HG03457 (cell line): ENCODE results near the gene SOX1.

Source experiments
- ATAC-seq: cut with Tn5 transposase; IDR thresholded peaks from one replicate; pipeline ENCODE4 v1.9.1; 2021; ENCODE audit warnings: moderate number of reproducible peaks; ENCODE audit not compliant: unreplicated experiment

SOX1 gene

DNA sequence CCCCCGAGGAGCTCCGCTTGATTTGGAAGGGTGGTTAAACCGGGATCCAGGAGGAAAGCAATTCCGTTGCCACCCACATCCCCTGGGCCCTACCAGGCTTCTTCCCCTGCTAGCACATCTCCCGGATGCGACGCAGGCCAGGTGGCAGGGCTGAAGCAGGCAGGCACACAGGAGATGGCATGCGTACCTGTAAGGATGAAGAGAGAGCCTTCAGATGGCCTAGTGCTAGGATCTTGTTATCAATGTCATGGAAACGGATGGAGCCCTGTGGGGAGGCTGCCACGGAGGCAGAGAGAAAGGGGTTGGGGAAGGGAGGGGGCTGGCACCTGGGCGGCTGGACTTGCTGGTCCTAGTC lies 8.5 kb upstream of the SOX1 start:
- no peak for ATAC-seq

DNA sequence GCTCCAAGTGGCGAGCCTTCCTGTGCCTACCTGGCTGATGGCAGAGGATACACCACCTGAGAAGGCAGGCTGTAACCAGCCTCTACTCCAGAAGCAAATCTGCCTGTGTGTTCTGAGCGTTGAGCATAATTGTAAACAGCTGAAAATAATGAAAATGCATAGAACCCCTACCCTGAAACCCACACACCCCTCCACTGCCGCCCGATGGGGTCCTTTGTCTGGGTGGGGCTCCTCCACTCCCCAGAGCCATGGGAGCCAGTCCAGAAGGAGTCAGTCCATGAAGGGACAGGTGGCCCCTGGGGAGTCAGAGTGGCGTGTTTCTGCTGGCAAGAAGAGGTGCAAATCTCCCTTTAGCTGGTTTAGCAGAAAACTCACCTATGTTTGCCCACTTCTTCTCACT lies 8.0 kb upstream of the SOX1 start:
- no peak for ATAC-seq

DNA sequence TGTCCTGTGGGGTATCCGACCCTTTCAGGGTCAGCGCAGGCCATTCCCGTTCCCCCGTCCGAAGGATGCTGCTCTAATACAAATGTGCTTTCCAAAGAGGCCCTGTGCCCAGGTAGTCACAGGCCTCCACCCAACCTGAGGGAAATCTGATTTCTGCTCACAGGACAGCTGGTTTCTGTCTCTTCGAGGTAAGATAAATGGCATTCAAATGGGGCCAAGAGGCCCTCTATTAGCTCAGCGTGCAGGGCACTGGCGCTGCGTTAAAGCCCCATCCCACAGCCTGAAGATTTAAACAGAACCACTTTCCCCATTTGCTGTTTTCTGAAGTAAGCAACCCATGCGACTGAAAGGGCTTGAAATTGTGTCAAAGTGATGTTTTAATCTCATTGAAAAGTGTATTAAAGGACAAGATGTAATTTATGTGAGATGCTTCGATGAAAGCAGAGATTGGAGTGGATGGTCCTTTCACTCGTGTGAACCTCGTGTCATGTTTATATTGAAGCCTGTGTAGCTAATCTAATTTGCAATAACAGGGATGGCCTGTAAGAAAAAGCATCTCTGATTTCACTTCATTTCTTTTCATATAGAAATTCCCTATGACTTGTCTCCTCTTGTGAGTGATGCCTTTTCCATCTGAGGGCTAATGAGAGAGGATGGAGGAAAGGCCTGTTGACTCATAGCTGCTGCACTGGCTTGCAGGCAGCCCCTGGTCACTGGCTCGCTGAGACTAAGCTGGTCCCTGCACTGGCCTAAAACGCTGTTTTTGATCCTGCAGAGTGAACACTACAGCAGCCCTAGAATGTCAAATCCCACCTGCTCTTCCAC lies 7.3 kb upstream of the SOX1 start:
- no peak for ATAC-seq

DNA sequence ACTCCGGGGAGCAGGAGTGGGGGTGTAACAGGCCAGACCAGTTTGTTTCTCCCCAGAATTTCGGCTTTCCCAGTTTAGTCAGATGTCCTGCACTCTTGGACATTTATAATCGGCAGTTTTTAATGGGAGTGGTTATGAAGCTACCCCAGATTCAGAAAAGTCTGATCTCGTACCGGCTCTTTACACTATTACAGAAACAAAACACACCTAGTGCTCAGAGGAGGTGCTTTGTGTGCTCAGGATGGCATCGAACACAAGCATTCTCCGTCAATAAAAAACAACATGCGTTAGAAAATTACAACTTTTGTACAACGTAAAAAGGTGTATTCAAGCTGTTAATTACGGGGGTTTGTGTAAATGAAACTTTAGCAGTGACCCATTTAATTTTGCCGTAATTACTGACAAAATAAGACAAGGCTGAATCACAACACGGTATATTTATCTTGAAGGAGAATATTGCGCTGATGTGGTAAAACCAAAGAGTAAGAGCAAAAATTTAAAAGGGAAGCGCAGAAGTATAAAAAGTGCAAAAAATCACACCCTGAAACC lies 6.6 kb upstream of the SOX1 start:
- no peak for ATAC-seq

DNA sequence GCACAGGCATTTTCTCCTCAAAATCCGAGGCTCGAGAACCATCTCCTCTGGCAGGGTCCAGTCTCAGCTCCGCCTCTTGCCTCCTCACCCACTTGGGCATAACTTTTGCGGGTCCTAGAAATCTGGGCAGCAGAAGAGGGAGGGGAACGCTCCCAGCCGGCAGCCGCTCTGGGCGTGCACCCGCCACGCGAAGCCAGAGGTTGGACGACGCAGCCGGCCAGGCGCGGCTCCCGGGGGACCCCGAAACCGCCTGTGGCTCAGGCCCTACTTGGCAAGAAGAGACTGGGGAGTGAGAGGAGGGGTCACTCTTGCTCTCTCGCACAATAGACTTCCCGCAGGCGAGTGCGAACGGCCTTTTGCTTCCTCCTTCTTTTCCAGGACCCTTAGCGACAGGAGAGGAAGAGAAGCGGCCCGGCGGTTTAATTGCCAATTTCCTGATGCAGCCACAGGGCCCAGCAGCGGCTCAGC lies 6.0 kb upstream of the SOX1 start:
- ATAC-seq, result no peak

DNA sequence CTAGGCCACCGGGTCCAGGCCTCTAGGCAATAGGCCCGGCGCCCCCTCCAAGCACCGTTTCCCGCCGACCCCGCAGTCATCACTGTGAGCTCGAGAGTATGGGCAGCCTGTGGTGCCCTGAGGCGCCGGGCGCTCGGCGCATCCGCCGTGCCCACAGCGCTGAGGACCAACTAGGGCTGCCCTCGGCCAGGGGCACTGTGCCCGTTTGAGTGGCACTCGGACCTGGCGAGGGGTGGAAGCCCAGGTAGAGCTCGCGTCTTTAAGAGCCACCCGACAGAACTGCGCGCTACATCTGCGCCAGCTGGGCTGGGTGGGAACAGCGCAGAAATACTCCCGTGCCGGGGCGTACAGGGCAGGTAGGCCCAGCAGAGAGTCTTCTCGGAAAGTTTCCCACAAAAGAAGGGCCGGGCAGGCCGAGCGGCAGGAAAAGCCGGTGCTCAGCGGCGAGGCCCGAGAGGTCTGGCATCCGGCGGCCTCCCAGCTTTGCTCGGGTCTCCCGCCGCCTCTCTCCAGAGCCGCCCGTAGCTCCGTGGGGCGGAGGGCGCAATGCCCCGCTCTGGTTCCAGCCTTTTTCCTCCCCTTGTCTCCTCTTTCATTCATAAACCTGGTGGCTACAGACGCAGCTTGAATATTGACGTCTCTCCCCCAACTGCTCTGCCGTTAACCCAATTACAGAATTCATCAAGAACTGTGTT lies 5.4 kb upstream of the SOX1 start:
- no peak for ATAC-seq

DNA sequence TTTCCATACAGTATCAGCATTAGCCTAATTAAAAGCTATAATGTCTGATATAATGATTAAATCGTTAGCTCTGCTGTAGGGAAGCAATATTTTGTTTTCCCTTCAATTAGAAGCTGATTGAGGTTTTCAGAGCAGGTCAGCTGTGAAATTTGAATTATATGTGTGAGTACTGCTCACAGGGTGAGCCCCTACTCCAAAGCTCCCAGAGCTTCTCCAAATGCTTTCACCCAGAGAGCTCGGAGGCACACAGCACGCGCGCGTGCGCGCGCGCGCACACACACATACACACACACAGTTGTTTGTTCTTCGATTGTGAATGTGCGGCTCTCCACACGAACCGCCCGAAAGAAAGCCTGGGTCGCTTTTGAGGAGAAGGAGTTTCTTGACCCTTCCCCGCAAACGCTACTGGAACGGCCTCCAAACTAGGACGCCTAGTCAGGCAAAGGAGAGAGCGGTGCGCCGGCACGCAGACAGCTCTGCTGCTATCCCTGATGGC lies 4.8 kb upstream of the SOX1 start:
- no peak for ATAC-seq

DNA sequence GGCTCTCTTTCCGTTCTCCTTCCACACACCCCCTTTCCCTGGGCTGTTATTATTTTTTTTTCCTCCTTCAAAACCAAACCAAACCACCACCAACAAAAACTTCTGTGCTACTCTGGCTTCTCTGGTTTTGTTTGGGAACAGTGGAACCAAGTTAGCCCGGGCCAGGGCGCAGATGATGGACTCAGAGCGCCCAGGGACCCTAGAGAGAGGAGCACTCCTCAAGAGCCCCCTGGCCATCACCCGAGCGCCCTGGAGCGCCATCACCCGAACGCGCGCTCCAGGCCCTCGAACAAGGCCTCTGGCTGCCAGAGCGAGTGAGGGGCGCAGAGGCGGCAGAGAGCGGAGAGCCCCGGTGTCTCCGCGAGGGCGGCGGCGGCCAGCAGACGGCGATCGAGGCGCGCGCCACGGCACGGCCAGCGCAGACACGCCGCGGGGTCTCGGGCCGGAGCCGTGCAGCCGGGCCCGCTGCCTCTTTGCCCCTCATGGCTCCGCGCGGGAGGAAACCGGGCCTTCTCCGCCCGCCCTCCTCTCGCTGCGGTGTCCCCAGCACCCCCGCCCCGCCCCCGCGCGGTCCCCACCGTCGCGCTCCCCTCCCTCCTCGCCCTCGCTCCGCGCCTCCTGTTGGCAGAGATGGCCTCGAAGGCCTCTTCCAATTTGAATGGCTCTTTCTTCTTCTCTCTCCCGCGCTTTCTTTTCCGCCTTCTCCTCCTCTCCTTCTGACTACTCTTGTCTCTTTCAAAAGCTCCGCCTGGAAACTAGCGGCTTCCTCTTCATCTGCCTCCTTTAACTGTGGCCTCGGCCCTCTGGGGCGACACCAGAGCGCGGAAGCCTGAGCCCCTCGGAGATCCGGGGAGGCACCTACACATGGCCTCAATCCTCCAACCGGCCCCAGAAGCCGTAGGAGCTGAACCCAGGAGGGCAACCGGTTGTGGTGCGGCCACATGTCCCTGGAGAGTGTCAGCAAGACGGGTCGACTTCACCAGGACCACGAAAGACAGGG lies 4.1 kb upstream of the SOX1 start:
- no peak for ATAC-seq

DNA sequence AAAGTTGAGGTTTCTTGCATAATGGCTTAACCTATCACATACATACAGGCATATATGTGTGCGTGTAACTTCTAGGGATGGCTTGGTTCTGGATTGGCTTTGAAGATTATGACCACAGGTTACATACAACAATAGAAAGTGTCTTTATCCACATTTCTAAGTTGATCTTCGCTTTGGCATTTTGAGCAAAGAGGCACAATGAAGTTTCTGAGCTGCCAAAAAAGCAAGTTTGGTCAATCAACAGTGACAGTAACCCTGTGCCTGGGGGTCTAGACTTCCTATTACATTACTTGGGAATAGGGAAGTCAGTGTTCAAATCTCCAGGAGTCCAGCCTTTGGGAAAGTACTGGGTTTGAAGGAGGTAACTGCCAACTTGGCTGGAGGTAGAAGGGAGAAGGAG lies 3.1 kb upstream of the SOX1 start:
- no peak for ATAC-seq

DNA sequence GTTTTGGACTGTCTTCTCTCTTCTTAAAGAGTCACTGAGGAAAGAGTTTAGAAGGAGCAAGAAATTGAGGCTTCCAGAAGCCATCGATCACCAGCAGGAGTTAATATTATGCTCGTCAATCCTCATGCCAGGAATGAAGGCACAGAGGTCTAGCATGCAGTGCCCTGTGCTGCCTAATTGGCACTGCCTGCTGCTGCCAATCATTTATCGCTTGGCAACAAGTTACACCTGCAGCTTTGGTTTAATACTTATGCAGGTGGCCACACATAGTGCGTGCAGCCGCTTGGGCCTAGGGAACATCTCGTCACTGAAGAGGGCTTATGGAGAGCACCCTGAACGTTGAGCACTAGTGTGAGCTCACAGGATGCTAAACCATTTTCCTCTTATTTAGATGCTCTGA lies 2.7 kb upstream of the SOX1 start:
- ATAC-seq, result no peak

DNA sequence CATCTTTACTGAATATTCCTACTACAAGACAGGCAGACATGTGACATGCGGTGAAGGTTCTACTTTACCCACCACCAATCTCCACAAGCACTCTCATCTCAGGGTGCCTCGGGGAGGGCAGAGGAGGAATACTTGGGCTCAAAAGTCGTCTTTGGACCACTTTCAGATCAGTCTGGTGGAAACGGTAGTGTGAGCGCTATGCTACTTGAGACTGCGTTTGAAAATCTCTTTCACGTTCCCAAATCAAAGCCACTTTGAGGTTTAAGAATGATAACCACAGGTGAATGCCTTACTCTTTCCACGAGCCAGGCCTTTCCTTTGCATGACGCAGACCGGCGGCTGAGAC lies 1.5 kb upstream of the SOX1 start:
- no peak for ATAC-seq

DNA sequence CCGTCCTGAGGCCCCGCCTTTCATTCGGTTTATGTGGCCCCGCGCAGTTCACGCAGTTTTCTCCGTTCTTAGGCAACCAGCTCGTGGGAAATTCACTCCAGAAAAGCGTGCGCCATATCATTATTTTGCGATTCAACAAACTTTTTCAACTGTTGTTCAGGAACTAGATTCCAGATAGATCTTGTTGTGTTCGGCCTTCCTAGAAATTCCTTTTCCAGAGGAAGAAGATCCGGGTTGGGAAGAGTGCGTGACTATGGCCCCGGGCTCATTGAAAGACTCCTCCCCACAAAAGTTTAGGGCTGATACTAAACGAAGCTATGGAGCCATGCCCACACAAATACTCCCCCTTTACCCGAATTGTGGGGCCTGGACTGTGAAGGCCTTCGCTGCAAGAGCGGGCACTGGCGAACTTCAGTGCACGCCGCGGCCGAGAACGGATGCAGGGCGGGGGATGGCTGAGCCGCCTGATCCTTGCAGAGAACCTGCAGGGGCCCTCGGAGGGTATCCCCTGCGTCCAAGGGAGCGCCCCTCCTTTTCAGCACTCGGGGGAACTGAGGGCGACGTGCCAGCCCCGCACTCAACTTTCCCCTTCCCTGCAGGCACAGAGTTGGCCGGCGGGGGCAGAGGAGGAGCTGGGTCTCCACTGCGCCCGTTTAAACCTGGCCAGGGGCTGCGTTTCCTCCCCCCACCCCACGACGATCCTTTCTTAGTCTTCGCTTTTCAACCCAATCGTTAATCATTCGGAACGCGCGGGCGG lies 904 bp upstream of the SOX1 start:
- no peak for ATAC-seq

DNA sequence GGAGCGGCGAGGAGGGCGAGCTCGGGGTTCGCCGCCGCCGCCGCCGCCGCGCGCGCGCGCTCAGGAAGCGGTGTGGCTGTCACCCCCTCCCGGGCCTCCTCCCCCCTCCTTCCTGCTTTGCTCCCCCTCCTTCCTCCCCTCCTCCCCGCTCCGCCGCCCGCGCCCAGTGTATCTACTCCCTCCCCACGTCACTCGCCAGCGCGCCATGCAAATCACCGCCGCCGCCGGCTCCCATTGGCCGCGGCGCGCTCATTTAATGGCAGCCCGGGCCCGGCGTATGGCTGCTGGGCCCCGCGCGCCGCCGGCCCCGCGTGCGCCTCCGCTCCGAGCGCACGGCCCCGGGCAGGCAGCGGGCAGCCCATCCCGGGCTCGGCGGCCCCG lies 335 bp upstream of the SOX1 start:
- ATAC-seq, result no peak

DNA sequence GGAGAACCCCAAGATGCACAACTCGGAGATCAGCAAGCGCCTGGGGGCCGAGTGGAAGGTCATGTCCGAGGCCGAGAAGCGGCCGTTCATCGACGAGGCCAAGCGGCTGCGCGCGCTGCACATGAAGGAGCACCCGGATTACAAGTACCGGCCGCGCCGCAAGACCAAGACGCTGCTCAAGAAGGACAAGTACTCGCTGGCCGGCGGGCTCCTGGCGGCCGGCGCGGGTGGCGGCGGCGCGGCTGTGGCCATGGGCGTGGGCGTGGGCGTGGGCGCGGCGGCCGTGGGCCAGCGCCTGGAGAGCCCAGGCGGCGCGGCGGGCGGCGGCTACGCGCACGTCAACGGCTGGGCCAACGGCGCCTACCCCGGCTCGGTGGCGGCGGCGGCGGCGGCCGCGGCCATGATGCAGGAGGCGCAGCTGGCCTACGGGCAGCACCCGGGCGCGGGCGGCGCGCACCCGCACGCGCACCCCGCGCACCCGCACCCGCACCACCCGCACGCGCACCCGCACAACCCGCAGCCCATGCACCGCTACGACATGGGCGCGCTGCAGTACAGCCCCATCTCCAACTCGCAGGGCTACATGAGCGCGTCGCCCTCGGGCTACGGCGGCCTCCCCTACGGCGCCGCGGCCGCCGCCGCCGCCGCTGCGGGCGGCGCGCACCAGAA lies 1.1 kb downstream of the SOX1 start:
- ATAC-seq, result no peak

DNA sequence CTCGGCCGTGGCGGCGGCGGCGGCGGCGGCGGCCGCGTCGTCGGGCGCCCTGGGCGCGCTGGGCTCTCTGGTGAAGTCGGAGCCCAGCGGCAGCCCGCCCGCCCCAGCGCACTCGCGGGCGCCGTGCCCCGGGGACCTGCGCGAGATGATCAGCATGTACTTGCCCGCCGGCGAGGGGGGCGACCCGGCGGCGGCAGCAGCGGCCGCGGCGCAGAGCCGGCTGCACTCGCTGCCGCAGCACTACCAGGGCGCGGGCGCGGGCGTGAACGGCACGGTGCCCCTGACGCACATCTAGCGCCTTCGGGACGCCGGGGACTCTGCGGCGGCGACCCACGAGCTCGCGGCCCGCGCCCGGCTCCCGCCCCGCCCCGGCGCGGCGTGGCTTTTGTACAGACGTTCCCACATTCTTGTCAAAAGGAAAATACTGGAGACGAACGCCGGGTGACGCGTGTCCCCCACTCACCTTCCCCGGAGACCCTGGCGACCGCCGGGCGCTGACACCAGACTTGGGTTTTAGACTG lies 1.7 kb downstream of the SOX1 start:
- ATAC-seq, result no peak

DNA sequence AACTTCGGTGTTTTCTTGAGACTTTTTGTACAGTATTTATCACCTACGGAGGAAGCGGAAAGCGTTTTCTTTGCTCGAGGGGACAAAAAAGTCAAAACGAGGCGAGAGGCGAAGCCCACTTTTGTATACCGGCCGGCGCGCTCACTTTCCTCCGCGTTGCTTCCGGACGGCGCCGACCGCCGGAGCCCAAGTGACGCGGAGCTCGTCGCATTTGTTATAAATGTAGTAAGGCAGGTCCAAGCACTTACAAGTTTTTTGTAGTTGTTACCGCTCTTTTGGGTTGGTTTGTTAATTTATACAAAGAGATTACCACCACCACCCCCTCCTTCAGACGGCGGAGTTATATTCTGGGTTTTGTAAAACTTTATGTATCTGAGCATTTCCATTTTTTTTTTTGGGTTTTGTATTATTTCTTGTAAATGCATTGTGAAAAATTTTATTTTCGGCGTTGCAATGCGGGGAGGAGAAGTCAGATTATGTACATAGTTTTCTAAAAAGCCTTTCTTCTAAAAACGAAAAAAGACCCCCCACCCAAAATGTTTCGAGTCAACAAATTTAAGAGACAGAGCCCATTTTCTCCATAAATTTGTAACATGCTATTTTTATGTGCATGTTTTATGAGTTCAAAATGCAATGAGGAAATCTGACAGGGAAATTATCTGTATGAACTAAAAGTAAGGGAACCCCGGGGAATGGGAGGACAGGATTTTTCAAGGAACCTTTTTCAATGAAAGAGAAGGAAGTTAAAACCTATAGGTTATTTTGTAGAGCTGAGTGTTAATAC lies 2.3 kb downstream of the SOX1 start:
- no peak for ATAC-seq

DNA sequence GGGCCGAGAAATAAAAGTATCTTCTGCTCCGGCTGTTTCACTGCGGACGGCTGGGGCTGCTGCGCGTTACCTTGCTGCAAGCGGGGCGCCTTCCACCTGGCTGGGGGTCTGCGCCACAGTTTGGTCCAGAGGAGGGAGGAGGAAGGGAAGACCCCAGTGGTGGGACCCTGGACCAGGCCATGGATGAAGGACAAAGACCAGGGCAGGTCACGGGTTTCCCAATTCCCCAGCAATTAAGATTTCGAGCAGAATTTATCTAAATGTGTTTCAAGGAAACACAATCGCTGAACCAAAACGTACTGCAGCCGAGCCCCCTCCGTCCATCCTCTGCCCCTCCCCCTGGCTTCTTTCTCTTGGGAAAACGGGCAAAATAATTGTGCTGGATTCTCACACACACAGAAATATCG lies 2.9 kb downstream of the SOX1 start:
- ATAC-seq, result no peak

DNA sequence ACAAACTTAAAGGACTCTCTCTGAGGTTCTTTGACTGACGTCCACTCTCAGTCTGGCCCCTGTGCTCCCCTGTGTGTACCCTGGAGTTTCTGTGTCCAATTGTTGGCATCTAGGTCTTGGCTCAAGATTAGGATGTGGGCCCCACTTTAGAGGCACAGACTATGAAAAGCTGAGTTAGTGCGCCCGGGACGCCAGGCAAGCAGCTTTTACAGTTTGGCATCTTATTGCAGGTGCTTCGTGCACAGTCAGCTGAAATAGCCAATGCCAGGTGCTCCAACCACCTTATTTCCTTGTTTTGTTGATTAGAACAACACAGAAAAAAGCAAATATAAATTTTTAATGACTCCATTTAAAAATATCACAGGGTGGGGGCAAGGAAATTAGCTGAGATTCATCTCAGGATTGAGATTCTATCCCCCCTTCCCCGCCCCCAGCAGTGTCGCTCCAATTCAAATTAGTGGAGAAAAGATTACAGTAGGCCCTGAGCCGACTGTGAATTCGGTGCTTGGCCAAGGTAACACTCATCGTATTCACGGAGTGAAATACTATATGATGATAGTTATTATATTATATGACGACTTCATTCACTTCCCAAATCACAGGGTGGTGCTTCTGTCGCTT lies 4.3 kb downstream of the SOX1 start:
- ATAC-seq, result no peak
